ENCODE results near the gene SPIB. TPM values are rescaled to one million over a fixed set of nuclear protein-coding genes. Genes with fewer than 3 reads are reported as not detected.

The SPIB gene
- total RNA-seq, 1 donor from 2014 or later: not detected

- H3K9ac ChIP-seq: no peak overlapping the region
- Mint-ChIP-seq H3K4me3 (no peak overlapping the region), H3K27me3 (ENCODE audit: insufficient read depth, low read depth) (peaks cover 17% of the 10 kb centered on the region), H3K4me1 (peaks cover 12% of the 10 kb centered on the region), H3K27ac (no peak overlapping the region), H3K9me3 (no peaks in the 10 kb centered on the region), H3K36me3 (no peaks in the 10 kb centered on the region)
- DNase-seq (ENCODE audit: low spot score): no peak
- H3K9me3 ChIP-seq (ENCODE audit: low read depth): no peaks in the 10 kb centered on the region
- TF ChIP-seq EZH2phosphoT487 (IDR thresholded peaks at IDR 0.05) (no peak), CTCF (IDR thresholded peaks at IDR 0.05) (no peak), EZH2 (IDR thresholded peaks at IDR 0.05) (no peak)
- peaks cover 30% of the 10 kb centered on the region for H3K27me3 ChIP-seq
- H3F3A ChIP-seq (ENCODE audit: low read depth): no peaks in the 10 kb centered on the region
- peaks cover 7% of the 10 kb centered on the region for H3K4me1 ChIP-seq
- H3K79me2 ChIP-seq (ENCODE audit: low read depth): no peaks in the 10 kb centered on the region
- H3K36me3 ChIP-seq: no peaks in the 10 kb centered on the region
- no peak overlapping the region for H3K4me3 ChIP-seq
- H2AFZ ChIP-seq (replicated peaks): no peak overlapping the region
- no peak overlapping the region for H3K27ac ChIP-seq
- peaks cover 9% of the 10 kb centered on the region for H4K20me1 ChIP-seq (ENCODE audit: low read depth)
- peak overlapping the region; percentile 79 for H3K4me2 ChIP-seq
These were observed 870 bp downstream of the SPIB start for GRCh38 chr19:50419580-50420035.

DNA sequence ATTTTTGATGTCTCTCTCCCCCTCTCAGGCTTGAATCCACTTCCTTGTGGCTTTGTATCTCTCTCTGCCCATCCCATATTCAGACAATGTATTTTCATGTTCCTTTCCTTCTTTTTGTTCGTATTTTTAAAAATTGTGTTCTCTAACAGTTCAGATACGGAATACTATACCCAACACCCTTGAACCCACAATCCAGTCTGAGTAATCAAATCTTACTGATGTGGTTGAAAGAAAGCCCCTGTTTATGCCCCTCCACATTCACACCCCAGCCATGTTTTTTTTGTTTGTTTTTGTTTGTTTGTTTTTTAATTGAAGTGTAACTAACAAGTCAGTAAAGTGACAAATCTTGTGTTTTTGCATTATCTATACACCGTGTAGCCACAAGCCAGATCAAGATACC is 1.4 kb downstream of the SPIB start:
- no peak overlapping the region for H3K4me3 ChIP-seq
- H4K20me1 ChIP-seq (ENCODE audit: low read depth): peaks cover 6% of the 10 kb centered on the region
- no peak for DNase-seq (ENCODE audit: low spot score)
- no peaks in the 10 kb centered on the region for H3F3A ChIP-seq (ENCODE audit: low read depth)
- no peaks in the 10 kb centered on the region for H3K36me3 ChIP-seq
- no peak overlapping the region for H3K9ac ChIP-seq
- no peak overlapping the region for H3K4me2 ChIP-seq
- peaks cover 12% of the 10 kb centered on the region for H3K4me1 Mint-ChIP-seq
- H3K9me3 ChIP-seq (ENCODE audit: low read depth): no peaks in the 10 kb centered on the region
- H3K79me2 ChIP-seq (ENCODE audit: low read depth): no peaks in the 10 kb centered on the region
- no peaks in the 10 kb centered on the region for H3K9me3 Mint-ChIP-seq
- no peak overlapping the region for H2AFZ ChIP-seq (replicated peaks)
- H3K4me3 Mint-ChIP-seq: no peak overlapping the region
- H3K27ac ChIP-seq: no peak overlapping the region
- H3K27me3 ChIP-seq: peaks cover 30% of the 10 kb centered on the region
- H3K27ac Mint-ChIP-seq: no peak overlapping the region
- H3K4me1 ChIP-seq: peaks cover 7% of the 10 kb centered on the region
- no peaks in the 10 kb centered on the region for H3K36me3 Mint-ChIP-seq
- TF ChIP-seq CTCF (IDR thresholded peaks at IDR 0.05): no peak
- no peak for TF ChIP-seq EZH2 (IDR thresholded peaks at IDR 0.05)
- no peak for TF ChIP-seq EZH2phosphoT487 (IDR thresholded peaks at IDR 0.05)
- peaks cover 17% of the 10 kb centered on the region for H3K27me3 Mint-ChIP-seq (ENCODE audit: insufficient read depth, low read depth)

DNA sequence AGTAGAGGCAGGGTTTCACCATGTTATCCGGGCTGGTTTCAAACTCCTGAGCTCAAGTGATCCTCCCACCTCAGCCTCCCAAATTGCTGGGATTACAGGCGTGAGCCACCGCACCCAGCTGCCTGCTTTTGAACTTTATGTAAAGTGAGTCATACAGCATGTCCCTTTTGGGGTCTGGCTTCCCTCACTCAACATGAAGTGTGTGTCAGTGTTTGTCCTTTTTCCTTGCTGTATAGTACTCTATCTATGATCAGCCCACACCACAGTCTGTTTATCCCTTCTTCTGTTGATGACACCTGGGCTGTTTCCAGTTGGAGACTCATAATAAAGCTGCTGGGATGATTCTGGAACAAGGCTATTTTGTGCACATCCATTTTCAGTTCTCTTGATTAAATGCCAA is 2.1 kb downstream of the SPIB start:
- H3K4me3 Mint-ChIP-seq: no peak overlapping the region
- peaks cover 30% of the 10 kb centered on the region for H3K27me3 ChIP-seq

More for the DNA sequence above, 2.1 kb downstream of the SPIB start:
- Histone ChIP-seq H3K9me3 (ENCODE audit: low read depth) (no peaks in the 10 kb centered on the region), H3K4me1 (peaks cover 7% of the 10 kb centered on the region), H2AFZ (replicated peaks) (no peak overlapping the region), H3K79me2 (ENCODE audit: low read depth) (no peaks in the 10 kb centered on the region), H3K9ac (no peak overlapping the region), H3K4me2 (no peak overlapping the region), H3F3A (ENCODE audit: low read depth) (no peaks in the 10 kb centered on the region), H3K36me3 (no peaks in the 10 kb centered on the region), H3K27ac (no peak overlapping the region), H4K20me1 (ENCODE audit: low read depth) (peaks cover 3% of the 10 kb centered on the region), H3K4me3 (no peak overlapping the region)
- Mint-ChIP-seq H3K27ac (no peak overlapping the region), H3K4me1 (peaks cover 12% of the 10 kb centered on the region), H3K9me3 (no peaks in the 10 kb centered on the region), H3K27me3 (ENCODE audit: insufficient read depth, low read depth) (peaks cover 17% of the 10 kb centered on the region), H3K36me3 (no peaks in the 10 kb centered on the region)
- TF ChIP-seq EZH2phosphoT487 (IDR thresholded peaks at IDR 0.05) (no peak), CTCF (IDR thresholded peaks at IDR 0.05) (no peak), EZH2 (IDR thresholded peaks at IDR 0.05) (no peak)
- no peak for DNase-seq (ENCODE audit: low spot score)

All from neural progenitor cell (in vitro differentiated cells).